NCI-H82 treated with DMSO at 0.1 percent for 48 hours (cell line): ENCODE results near the gene SLC7A11.

Source experiments
- DNase-seq: peaks from one replicate; lab custom pipeline; 2025; ENCODE audit not compliant: unreplicated experiment; lab: John Stamatoyannopoulos, UW

The SLC7A11 gene

GRCh38 chr4:138164208-138164607 is 77.9 kb downstream of the SLC7A11 start:
- DNase-seq: no peak

GRCh38 chr4:138163171-138163570 is 79.0 kb downstream of the SLC7A11 start:
- DNase-seq: no peak

GRCh38 chr4:138162259-138162658 is 79.9 kb downstream of the SLC7A11 start:
- no peak for DNase-seq

- DNase-seq: peak; percentile 6
Measured at GRCh38 chr4:138161351-138161750, 80.8 kb downstream of the SLC7A11 start.

- DNase-seq: no peak
Measured at GRCh38 chr4:138158746-138159297, 83.3 kb downstream of the SLC7A11 start.

- DNase-seq: no peak
Measured at GRCh38 chr4:138140879-138141278, 101.3 kb downstream of the SLC7A11 start.

DNA sequence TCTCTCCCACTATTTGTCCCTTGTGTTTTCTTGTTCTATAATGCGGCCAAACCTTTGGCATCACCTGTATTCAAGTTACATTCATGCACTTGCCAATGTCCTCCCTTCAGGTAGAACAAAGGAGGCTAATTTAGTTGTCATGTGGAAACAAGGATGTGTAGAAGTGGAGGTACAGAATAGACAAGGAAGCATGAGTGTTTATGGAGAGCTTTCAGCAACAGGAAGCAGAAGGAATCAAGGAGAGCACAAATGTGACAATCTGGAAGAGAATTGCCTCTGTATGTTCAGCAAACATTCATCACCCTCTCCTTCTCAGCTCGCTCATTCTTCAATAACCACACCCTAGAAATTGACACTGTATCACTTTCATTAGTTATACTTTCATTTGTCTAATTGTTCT is 103.4 kb downstream of the SLC7A11 start:
- DNase-seq: no peak

- DNase-seq: no peak
Measured at GRCh38 chr4:138135610-138136009, 106.5 kb downstream of the SLC7A11 start.

DNA sequence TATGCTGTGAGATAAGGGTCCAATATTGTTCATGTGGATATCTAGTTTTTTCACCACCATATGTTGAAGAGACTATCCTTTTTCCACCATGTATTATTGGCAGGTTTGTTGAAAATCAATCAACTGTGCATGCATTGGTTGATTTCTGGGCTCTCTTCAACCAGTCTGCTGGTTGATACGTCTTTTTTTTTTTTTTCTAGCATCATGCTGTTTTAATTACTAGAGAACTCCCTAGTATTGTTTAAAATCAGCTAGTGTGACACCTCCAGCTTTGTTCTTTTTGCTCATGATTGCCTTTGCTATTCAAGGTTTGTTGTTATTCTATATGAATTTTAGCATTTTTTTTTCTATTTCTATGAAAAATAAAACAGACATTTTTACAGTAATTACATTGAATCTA is 123.9 kb downstream of the SLC7A11 start:
- DNase-seq: no peak

GRCh38 chr4:138115053-138115452 is 127.1 kb downstream of the SLC7A11 start:
- no peak for DNase-seq

GRCh38 chr4:138114434-138114833 is 127.7 kb downstream of the SLC7A11 start:
- no peak for DNase-seq
